Measurements from ENCODE around the gene A3GALT2.

Gene A3GALT2

GRCh38 chr1:33332881-33333280 is 12.0 kb upstream of the A3GALT2 start:
- DNase-seq = peak in 8 of 51 donors; percentile 10 to 30 (median 23)

- DNase-seq = peak in 2 of 51 donors; percentile 11 to 13
Observed at GRCh38 chr1:33332357-33332789, 11.5 kb upstream of the A3GALT2 start.

- no peak for DNase-seq
Observed at GRCh38 chr1:33331444-33332356, 10.8 kb upstream of the A3GALT2 start.

- DNase-seq = no peak
Observed at GRCh38 chr1:33330906-33331305, 10.0 kb upstream of the A3GALT2 start.

GRCh38 chr1:33330361-33330890 is 9.5 kb upstream of the A3GALT2 start:
- no peak for DNase-seq

GRCh38 chr1:33329600-33330305 is 8.9 kb upstream of the A3GALT2 start:
- DNase-seq = no peak

- no peak for DNase-seq
Observed at GRCh38 chr1:33328817-33329216, 7.9 kb upstream of the A3GALT2 start.

- peak in 15 of 51 donors; percentile 10 to 43 (median 29) for DNase-seq
Observed at GRCh38 chr1:33327587-33328325, 6.9 kb upstream of the A3GALT2 start.

GRCh38 chr1:33326785-33327184 is 5.9 kb upstream of the A3GALT2 start:
- DNase-seq = no peak

- DNase-seq = no peak
Observed at GRCh38 chr1:33324677-33325575, 4.0 kb upstream of the A3GALT2 start.

GRCh38 chr1:33323663-33324477 is 3.0 kb upstream of the A3GALT2 start:
- no peak for DNase-seq

GRCh38 chr1:33322870-33323585 is 2.1 kb upstream of the A3GALT2 start:
- no peak for DNase-seq

- DNase-seq = no peak
Observed at GRCh38 chr1:33322109-33322508, 1.2 kb upstream of the A3GALT2 start.

GRCh38 chr1:33321178-33321577 is 280 bp upstream of the A3GALT2 start:
- DNase-seq = no peak

GRCh38 chr1:33319949-33320618 is 814 bp downstream of the A3GALT2 start:
- no peak for DNase-seq

GRCh38 chr1:33319186-33319948 is 1.5 kb downstream of the A3GALT2 start:
- DNase-seq = no peak

- no peak for DNase-seq
Observed at GRCh38 chr1:33317946-33318345, 3.0 kb downstream of the A3GALT2 start.

- no peak for DNase-seq
Observed at GRCh38 chr1:33317354-33317753, 3.5 kb downstream of the A3GALT2 start.

Measured in hypothalamus (tissue), 51 donors.